GM18858 (cell line): Measurements from ENCODE around the gene TTLL10.
"Not testable (repeated sequence)": the region's sequence is repeated elsewhere in the genome, so short reads cannot be mapped to it uniquely, and the experiment has no call there.

ENCODE experiments used
- ATAC-seq: cut with Tn5 transposase; IDR thresholded peaks from one replicate; pipeline ENCODE4 v1.9.1; 2021; ENCODE audit not compliant: unreplicated experiment

The TTLL10 gene

DNA sequence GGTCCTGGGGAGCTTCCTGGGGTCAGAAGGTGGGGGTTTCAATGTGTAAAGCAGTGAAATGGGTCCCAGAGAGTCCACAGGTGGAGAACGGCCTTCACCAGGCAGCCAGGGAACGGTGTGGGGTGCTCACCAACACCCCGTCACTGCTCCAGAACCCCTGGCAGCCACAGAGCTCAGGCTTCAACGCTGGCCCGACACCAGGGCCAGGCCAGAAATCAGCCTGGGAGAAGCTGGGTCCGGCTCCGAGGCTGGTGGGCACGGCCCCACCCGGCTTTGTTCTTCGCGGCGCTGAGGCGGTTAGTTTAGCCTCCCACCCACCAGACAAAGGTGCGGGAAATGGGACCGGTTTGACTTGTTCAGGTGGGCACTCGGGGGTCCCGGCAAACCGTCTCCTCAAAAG lies 33.0 kb upstream of the TTLL10 start:
- no peak for ATAC-seq

DNA sequence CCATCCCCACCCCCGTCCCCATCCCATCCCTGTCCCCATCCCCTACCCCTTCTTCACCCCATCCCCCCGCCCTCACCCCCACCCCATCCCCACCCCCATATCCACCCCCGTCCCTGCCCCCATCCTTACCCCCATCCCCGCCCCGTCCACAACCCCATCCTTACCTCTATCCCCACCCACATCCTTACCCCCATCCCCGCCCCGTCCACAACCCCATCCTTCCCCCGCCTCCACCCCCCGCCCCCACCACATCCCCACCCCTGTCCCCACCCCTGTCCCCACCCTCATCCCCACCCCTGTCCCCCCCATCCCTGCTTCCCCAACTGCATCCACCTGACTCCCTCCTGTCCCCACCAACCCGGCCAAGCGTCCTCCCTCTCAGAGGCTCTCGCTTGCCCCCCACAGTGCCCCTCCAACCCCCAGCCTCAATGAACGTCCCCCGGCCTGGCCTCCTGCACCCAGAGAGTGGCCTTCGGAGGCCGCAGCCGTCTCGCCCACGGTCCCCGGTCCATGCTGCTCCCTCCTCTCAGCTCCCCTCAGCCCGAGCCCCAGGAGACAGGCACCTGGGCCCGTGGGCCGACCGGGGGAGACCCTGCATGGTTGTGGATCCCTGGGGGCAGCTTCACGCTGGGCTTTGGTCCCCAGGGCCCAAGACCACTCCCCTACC lies 32.3 kb upstream of the TTLL10 start:
- no peak for ATAC-seq

DNA sequence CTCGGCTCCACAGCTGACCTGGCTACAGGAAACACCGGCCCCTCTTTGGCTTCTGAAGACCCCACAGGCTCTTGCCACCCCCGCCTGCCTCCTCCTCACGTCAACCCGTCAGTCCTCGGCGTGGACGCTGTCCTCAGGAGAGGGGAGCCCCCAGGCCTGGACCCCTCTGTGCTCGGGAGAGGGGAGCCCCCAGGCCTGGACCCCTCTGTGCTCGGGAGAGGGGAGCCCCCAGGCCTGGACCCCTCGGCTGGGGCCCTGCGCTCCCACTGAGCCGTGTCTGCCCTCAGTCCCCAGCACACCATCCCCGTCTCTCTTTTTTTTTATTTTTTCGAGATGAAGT lies 31.8 kb upstream of the TTLL10 start:
- ATAC-seq, result no peak

DNA sequence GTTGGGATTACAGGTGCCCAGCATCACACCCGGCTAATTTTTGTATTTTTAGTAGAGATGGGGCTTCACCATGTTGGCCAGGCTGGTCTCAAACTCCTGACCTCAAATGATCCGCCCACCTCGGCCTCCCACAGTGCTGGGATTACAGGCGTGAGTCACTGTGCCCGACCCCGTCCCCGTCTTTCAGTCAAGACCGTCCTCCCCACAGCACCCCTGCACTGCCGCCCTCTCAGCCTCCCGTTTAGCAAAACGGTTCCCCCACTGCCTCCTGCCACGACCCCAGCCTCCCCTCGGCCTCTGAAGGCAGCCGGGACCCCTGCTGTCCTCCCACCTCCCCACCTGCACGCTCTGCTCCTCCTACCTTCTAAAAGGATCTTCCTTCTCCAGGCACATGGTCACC lies 31.3 kb upstream of the TTLL10 start:
- not testable (repeated sequence) for ATAC-seq

DNA sequence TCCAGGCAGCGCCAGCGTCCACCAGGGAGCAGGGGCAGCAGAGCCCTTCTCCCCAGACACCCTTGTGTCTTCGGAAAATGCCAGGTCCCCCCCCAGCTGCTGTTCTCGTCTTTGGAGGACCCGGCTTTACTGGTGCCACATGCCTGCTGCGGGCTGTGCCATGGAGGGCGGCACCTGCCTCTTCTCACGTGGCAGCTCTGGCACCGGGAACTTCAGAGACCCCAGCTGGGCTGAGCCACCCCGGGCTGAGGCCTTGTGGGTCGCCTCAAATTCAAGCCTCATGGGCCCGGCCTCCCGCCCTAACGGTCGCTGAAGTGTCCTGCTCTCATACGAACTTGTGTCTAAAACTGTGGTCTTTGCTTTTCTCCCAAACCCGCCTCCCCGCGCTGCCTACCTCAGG lies 30.8 kb upstream of the TTLL10 start:
- ATAC-seq, result no peak

DNA sequence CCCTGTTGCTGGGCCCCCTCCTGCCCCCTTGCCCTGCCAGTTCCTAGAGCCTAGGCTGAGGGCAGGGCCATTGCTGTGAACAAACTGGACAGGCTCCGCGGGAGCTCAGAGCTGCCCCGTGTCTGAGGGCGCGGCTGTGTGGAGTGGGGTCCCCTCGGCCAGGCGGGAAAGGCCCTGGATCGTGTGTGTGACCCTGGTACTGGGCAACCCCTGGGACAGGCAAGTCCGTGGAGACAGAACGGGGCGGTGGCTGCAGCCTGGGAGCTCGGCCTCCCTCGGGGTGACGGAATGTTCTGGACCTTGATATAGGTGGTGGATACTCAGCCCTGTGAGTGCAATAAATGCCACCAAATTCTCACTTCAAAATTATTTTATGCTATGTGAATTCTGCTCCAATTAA lies 30.0 kb upstream of the TTLL10 start:
- no peak for ATAC-seq

DNA sequence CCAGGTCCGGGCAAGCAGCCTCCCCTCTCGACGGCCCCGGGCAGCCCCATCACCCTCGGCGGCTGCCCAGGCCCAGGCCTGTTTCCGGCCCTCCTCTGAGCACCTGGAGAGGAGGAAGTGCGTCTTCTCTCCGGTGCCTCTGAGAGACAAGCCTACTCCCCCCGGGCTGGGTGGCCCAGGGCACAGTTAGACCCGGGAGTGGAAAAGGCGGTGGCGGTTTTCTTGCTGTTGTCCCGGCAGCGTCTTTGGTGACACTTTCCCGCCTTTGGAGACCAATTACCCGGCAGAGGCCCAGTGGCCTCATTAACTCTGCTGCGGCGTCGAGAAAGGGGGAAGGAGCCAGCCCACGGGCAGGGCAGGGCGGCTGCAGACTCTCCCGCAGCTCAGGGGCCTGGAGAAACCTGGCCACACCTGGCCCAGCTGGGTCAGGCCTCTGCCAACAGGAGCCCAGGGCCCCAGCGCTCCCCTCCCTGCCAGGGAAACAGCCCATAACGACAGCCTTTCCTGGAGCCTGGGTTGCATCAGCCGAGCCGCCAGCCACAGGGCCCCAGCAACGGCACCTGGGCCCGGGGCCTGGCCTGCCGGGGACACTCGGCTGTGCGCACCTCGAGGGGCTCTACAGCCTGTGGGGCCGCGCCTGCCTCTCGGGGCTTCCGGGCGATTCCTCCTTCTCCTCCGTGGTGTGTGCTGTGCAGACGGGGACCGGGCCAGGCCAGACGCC lies 29.4 kb upstream of the TTLL10 start:
- ATAC-seq, result no peak

DNA sequence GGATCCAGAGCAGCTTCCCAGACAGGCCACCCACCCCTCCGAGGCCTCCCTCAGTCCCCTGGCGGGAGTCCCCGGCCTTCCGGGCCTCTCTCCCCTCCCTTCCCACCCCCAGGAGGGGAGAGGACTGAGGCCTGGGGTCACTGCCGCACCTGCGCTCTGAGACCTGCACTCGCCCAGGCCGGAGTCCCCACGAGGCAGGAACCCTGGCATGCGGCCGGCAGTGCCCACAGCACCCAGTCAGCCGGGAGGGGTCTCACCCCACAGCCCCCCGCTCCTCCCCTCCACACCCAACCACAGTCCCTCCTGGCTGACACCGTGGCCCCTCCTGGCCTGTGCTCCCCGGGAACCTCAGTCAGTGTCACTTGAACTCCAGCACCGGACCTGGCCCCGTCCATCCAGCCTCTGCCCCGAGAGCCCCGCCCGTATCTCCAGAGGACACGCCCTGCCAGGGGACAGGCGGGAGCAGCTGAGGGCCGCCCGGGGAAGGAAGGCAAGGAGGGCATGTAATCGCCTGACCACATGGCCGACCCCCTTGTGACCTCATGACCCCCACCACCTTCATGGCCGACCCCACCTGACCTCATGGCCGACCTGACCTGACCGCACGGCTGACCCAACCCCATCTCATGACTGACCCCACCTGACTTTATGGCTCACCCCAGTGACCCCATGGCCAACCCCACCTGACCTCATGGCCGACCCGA lies 28.7 kb upstream of the TTLL10 start:
- no peak for ATAC-seq

DNA sequence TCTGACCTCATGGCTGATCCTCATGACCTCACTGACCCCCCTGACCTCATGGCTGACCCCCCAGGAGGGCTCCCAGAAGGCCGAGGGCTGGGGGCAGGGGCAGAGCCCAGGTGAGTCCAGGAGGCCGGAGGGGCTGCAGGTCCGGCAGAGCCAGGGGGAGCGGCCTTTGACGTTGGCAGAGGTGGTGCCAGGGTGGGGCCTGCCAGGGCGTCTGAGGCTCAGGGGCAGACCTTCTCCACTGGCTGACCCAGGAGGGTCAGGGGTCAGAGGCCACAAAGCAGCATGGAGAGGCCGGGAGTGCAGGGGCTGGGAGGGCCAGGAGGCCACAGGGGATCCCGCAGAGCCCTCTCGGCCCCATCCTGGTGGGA lies 28.1 kb upstream of the TTLL10 start:
- ATAC-seq, result no peak

DNA sequence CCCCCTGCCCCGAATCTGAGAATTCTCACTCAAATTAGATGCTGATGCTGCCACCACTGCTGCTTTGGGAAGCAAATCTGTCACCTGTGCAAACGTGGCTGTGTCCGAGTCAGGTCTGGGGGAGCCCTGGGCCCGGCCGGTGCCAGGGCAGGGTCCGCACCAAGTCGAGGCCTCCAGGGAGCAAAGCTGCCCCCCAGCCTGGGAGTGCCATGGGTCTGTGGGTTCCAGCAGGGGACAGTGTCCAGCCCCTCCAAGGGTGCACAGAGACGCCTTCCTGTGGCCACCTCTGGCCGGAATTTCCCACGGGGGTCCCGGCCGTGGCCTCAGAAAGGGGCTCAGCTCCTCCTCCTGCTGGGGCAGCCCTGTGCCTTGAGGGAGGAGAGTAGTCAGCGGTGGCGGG lies 27.7 kb upstream of the TTLL10 start:
- ATAC-seq, result no peak

DNA sequence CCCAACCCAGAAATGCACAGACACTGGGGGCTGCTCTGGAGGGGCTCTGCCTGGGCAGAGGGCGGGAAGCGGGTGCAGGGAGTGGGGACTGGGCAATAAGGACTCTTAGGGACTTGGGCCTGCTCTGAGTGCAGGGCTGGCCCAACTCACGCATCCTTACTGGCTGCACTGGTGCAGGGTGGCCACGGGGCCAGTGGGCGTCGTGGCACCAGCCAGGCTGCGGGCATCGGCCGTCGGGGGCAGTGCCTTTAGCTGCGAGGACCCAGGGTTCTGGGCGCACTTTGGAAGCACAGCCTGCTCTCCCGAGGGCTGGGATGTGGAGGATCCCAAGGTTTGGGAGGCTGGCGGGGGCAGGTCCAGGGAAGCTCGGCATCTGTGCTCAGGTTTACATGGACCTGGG lies 27.1 kb upstream of the TTLL10 start:
- ATAC-seq, result no peak

DNA sequence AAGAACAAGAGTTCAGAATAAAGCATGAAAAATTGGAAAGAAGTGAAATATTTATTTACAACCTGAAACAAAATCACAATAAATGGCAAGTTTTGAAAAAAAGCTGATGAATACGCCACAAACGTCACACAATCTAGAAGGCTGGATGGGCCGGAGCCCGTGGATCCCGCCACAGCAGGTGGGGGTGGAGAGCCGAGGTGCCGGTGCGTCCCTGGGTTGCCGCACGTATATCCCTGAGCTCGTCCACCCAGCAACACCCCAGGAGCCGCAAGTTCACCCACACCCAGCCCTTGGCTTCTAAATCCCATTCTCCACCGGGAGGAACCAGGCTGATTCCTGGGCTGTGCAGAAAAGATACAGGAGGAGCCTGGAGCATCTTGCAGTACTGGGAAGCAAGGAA lies 25.6 kb upstream of the TTLL10 start:
- no peak for ATAC-seq

DNA sequence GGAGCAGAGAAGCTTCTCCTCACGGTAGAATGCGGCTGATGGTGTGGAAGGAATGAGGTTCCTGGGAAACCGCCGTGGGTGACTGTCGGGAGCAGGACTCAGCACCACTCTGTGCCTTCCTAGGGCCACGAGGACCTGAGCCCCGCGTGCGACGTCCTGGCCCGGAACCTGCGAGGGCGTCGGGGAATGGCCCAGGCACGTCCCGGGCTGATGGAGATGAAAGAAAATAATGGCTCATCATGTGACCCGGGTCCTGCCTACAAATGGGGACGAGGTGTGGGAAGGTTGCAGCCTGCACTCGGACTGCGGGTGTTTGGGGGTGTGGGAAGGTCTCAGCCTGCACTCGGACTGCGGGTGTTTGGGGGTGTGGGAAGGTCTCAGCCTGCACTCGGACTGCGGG lies 25.1 kb upstream of the TTLL10 start:
- no peak for ATAC-seq

DNA sequence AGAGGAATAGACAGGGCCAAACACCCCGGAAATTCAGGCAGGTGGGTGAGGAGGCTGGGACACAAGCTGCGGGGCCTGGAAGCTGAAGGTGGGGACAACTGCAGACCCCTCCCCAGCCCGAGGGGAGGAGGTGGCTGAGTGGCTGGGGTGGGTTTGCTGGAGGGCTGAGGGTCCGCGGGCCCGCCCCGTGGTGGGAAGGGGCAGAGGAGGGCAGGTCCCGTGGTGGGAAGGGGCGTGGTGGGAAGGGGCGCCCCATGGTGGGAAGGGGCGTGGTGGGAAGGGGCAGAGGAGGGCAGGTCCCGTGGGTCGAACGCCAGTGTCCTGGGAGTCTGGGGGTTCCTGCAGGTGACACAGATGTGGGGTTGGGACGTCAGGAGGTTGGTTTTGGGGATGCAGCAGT lies 24.3 kb upstream of the TTLL10 start:
- no peak for ATAC-seq

DNA sequence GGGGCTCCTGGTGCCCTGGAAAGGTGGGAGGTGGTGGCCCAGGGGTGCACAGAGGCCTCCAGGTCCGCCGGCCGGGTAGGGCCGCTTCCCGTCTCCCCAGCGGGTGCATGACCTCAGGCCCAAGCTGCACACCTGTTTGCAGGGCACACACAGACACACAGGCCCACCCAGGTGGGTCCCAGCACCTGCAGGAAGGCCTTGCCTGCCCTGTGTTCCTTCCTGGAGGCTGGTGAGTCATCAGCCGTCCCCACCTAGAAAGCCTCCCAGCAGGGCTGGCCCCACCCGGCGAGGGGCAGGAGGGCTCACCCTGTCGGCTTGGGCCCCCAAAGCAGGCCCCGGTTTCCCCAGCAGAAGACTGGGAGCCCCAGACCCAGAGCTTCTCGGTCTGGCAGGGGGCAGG lies 23.6 kb upstream of the TTLL10 start:
- ATAC-seq, result no peak

DNA sequence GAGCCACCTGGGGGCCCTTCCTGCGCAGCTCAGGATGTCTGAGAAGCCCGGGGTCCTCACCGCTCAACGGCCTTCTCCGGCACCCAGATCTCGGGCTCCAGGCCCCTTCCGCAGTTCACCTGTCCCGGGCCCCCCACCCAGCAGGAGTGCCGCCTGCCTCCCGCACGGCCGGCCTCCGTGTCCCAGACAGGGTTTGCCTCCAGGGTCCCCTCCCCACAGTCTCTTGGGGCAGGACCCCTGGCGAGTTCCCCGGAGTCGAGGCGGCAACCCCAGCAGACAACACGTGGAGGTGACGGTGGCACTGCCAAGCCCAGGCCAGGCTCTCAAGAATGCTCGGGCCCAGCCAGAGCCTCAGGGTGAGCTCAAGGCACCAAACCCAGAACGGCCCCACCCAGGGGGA lies 22.4 kb upstream of the TTLL10 start:
- ATAC-seq, result no peak

DNA sequence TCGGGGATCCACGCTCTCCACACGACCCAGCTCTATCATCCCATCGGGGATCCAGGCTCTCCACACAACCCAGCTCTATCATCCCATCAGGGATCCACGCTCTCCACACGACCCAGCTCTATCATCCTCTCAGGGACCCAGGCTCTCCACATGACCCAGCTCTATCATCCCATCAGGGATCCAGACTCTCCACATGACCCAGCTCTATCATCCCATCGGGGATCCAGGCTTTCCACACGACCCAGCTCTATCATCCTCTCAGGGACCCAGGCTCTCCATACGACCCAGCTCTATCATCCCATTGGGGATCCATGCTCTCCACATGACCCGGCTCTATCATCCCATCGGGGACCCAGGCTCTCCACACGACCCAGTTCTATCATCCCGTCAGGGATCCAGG lies 21.2 kb upstream of the TTLL10 start:
- not testable (repeated sequence) for ATAC-seq

DNA sequence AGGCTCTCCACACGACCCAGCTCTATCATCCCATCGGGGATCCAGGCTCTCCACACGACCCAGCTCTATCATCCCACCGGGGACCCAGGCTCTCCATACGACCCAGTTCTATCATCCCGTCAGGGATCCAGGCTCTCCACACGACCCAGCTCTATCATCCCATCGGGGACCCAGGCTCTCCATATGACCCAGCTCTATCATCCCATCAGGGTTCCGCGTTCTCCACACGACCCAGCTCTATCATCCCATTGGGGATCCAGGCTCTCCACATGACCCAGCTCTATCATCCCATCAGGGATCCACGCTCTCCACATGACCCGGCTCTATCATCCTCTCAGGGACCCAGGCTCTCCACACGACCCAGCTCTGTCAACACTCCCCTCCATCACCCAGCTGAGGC lies 20.5 kb upstream of the TTLL10 start:
- ATAC-seq, result not testable (repeated sequence)

DNA sequence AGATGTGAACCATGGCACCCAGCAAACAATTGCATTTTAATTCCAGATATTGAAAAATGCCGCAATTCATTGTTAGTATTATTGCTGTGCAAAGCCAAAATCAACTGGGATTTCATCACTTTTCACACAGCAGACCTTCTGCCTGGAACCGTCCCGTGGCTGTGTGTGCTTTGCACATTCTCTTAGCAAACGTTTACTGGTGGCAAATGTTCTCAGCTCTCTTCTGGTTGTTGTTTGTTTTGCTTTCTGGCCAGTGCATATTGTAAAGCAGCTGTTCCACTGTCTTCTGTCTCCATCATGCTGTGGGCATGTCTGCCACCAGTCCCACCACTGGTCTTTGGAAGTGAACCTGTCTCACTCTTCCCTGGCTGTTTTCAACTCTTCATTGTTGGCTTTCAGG lies 19.8 kb upstream of the TTLL10 start:
- no peak for ATAC-seq

DNA sequence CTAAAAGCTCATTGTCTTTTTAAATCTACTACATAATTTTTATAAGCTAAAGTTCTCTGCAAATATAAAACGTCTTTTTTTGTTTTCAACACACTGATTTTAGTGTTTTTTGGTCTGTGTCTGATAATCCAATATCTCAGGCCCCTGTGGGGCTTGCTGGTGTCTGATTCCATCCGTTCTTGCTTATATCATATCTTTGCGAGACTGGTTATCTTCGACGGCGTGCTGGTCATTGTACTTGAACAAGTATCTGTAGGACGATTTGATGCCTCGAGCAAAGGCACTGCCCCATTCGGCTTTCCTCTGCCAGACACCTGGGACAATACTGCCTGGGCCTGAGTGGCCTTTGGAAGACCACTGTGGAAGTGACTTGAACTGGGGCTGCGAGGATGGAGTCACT lies 18.4 kb upstream of the TTLL10 start:
- no peak for ATAC-seq

DNA sequence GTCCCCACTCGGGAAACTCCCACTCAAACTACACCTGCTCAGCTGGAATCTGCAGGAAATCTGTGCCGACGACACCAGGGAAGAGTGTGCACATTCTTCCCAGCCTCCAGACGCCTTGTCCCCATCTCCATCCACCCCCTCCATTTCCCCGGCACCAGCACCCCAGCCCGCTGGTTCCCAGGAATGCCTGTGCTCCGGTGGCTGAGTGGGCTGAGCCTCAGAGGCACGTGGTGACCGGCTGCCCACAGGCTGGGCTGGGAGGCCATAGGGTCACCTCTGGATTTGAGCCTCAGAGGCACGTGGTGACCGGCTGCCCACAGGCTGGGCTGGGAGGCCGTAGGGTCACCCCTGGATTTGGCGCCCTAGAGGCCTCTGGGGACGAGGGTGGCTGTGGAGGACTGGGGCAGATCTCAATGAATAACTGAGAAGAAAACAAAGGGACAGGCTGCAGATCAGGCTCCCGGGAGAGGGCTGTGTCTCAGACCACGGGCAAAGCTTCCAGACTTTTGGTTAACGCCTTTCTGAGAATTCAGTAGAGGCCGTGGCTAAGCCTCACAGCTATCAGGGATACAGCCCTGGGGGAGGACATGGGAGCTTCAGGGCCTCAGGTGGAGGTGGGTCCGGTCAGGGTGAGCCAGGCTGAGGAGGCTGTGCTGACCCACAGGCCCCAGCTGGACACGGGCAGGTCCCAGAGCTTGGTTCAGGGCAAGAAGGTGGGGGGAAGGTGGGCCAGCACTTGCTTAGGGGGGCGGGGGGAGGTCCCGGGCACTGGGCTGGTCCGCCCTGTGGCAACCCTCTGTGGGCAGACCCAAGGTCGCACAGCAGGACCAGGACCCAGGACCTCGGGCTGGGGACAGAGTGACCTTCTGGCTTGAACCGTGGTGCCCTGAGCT lies 17.3 kb upstream of the TTLL10 start:
- no peak for ATAC-seq

DNA sequence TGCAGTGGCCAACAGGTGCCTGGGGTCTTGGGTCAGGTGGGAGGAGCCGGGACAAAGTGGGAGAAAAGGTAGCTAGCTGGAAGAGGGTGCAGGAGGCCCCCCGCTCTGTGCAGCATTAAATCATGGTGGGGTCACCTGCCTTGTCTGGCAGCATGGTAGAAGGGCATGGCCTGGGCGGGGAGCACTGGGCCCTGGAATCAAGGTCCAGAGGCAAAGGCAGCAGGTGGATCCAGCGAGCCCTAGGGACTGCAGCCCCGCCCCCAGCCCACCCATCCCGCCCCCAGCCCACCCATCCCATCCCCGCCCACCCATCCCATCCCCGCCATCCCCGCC lies 16.7 kb upstream of the TTLL10 start:
- ATAC-seq, result no peak
